OCI-LY3 (cell line): Measurements from ENCODE around the gene KCNIP1.

ENCODE experiments used
- H2AFZ ChIP-seq: fragments of 200-600, 300-600 bp; shearing (Covaris generic); 2 replicates; pipeline ENCODE4 v1.6.0; 2014; ENCODE audit warnings: antibody characterized with exemption, low read depth, low read length
- H3K27ac ChIP-seq: fragments of 200-600, 300-600 bp; sonication (generic); 2 replicates; pipeline ENCODE4 v1.5.1; 2014; ENCODE audit warnings: mild to moderate bottlenecking, low read length, moderate library complexity, mixed read lengths
- H3K27me3 ChIP-seq: fragments of 200-600, 300-600 bp; sonication (generic); 2 replicates; pipeline ENCODE4 v1.6.1; 2014; ENCODE audit warnings: low read depth, low read length, mixed read lengths
- H3K36me3 ChIP-seq: fragments of 200-600, 300-600 bp; sonication (generic); replicated peaks from 2 replicates; pipeline ENCODE3; 2014; ENCODE audit warnings: low read depth, low read length, mixed read lengths
- H3K4me1 ChIP-seq: fragments of 300-600, 200-600 bp; sonication (generic); 2 replicates; pipeline ENCODE4 v1.6.1; 2014; ENCODE audit warnings: low read length, mixed read lengths
- H3K4me2 ChIP-seq: fragments of 200-600, 300-600 bp; sonication (generic); 2 replicates; pipeline ENCODE4 v1.6.1; 2014; ENCODE audit warnings: low read length, mixed read lengths
- H3K4me3 ChIP-seq: fragments of 300-600, 200-600 bp; sonication (generic); 2 replicates; pipeline ENCODE4 v1.5.1; 2014; ENCODE audit warnings: antibody characterized with exemption, mild to moderate bottlenecking, low read length, moderate library complexity
- H3K79me2 ChIP-seq: fragments of 300-600, 200-600 bp; shearing (Covaris generic); 2 replicates; pipeline ENCODE4 v1.6.1; 2014; ENCODE audit warnings: mild to moderate bottlenecking, low read length, mixed read lengths
- H3K9ac ChIP-seq: fragments of 300-600, 200-600 bp; shearing (Covaris generic); 2 replicates; pipeline ENCODE4 v1.6.0; 2014; ENCODE audit warnings: mild to moderate bottlenecking, low read length, moderate library complexity
- H3K9me3 ChIP-seq: fragments of 200-600, 300-600 bp; shearing (Covaris generic); 2 replicates; pipeline ENCODE4 v1.6.1; 2014; ENCODE audit warnings: low read length, mixed read lengths; ENCODE audit not compliant: insufficient read depth
- H4K20me1 ChIP-seq: fragments of 200-600, 300-600 bp; sonication (generic); 2 replicates; pipeline ENCODE4 v1.6.1; 2016; ENCODE audit warnings: low read length, mixed read lengths; ENCODE audit not compliant: insufficient read depth
- CTCF ChIP-seq: fragments of 200-600, 300-600 bp; sonication (generic); IDR thresholded peaks from 2 replicates; pipeline ENCODE4 v1.5.1; 2014; ENCODE audit warnings: antibody characterized with exemption, low read length, low read depth
- EZH2phosphoT487 ChIP-seq: fragments of 200-600 bp; shearing (Covaris generic); IDR thresholded peaks from 2 replicates; pipeline ENCODE4 v1.6.1; 2018; ENCODE audit warnings: antibody characterized with exemption, mixed run types, low read depth

The KCNIP1 gene

GRCh38 chr5:170636801-170637477 is 133.1 kb downstream of the KCNIP1 start:
- TF ChIP-seq CTCF (no peak), EZH2phosphoT487 (no peak)
- peaks cover 16% of the 10 kb centered on the region for H3K4me1 ChIP-seq
- no peaks in the 10 kb centered on the region for H3K36me3 ChIP-seq
- no peak overlapping the region for H3K4me2 ChIP-seq
- H3K4me3 ChIP-seq: no peak overlapping the region
- H4K20me1 ChIP-seq: peaks cover 11% of the 10 kb centered on the region; the same call in 1 of the 2 replicates
- H3K79me2 ChIP-seq: no peaks in the 10 kb centered on the region
- H3K9me3 ChIP-seq: no peaks in the 10 kb centered on the region
- H3K27ac ChIP-seq: no peak overlapping the region
- no peak overlapping the region for H2AFZ ChIP-seq
- H3K27me3 ChIP-seq: peaks cover 66% of the 10 kb centered on the region
- H3K9ac ChIP-seq: no peak overlapping the region

- Histone ChIP-seq H3K4me3 (no peak overlapping the region), H3K9ac (no peak overlapping the region), H2AFZ (no peak overlapping the region), H3K9me3 (no peaks in the 10 kb centered on the region), H3K36me3 (no peaks in the 10 kb centered on the region), H3K79me2 (no peaks in the 10 kb centered on the region), H3K4me2 (no peak overlapping the region), H3K27me3 (peaks cover 72% of the 10 kb centered on the region), H3K4me1 (peaks cover 13% of the 10 kb centered on the region), H4K20me1 (peaks cover 11% of the 10 kb centered on the region; the same call in 1 of the 2 replicates), H3K27ac (no peak overlapping the region)
- TF ChIP-seq EZH2phosphoT487: no peak
- no peak for TF ChIP-seq CTCF
Measured at GRCh38 chr5:170638051-170638450, 134.2 kb downstream of the KCNIP1 start.

GRCh38 chr5:170638454-170639220 is 134.8 kb downstream of the KCNIP1 start:
- H3K4me2 ChIP-seq: peak overlapping the region; percentile 29; the same call in 1 of the 2 replicates

More at GRCh38 chr5:170638454-170639220, 134.8 kb downstream of the KCNIP1 start:
- TF ChIP-seq CTCF (peak; percentile 90), EZH2phosphoT487 (no peak)
- Histone ChIP-seq H2AFZ (no peak overlapping the region), H4K20me1 (peaks cover 11% of the 10 kb centered on the region; the same call in 1 of the 2 replicates), H3K9ac (no peak overlapping the region), H3K27me3 (peaks cover 76% of the 10 kb centered on the region), H3K4me3 (no peak overlapping the region), H3K36me3 (no peaks in the 10 kb centered on the region), H3K4me1 (peaks cover 9% of the 10 kb centered on the region), H3K9me3 (no peaks in the 10 kb centered on the region), H3K79me2 (no peaks in the 10 kb centered on the region), H3K27ac (no peak overlapping the region)
